SU-DHL-6 (cell line): Measurements from ENCODE around the gene OR5K4.

Experiments
- CTCF ChIP-seq: fragments of 200-600 bp; sonication (generic); IDR thresholded peaks from one replicate; pipeline ENCODE4 v1.5.1; 2017; ENCODE audit warnings: antibody characterized with exemption, mild to moderate bottlenecking, low read length, moderate library complexity; ENCODE audit not compliant: insufficient read depth, poor library complexity, severe bottlenecking
- EZH2phosphoT487 ChIP-seq: fragments of 200-600 bp; sonication (generic), shearing (Covaris generic); conservative IDR thresholded peaks from 2 replicates; pipeline ENCODE4 v1.6.1; 2018; ENCODE audit warnings: mild to moderate bottlenecking, antibody characterized with exemption, low read length, moderate library complexity, mixed read lengths

GRCh38 chr3:98328933-98329332 is 24.7 kb upstream of the OR5K4 start:
- TF ChIP-seq CTCF, result no peak
- no peak for TF ChIP-seq EZH2phosphoT487
